Measurements from ENCODE around the gene ARHGAP33.

- TF ChIP-seq, protein P1, sequence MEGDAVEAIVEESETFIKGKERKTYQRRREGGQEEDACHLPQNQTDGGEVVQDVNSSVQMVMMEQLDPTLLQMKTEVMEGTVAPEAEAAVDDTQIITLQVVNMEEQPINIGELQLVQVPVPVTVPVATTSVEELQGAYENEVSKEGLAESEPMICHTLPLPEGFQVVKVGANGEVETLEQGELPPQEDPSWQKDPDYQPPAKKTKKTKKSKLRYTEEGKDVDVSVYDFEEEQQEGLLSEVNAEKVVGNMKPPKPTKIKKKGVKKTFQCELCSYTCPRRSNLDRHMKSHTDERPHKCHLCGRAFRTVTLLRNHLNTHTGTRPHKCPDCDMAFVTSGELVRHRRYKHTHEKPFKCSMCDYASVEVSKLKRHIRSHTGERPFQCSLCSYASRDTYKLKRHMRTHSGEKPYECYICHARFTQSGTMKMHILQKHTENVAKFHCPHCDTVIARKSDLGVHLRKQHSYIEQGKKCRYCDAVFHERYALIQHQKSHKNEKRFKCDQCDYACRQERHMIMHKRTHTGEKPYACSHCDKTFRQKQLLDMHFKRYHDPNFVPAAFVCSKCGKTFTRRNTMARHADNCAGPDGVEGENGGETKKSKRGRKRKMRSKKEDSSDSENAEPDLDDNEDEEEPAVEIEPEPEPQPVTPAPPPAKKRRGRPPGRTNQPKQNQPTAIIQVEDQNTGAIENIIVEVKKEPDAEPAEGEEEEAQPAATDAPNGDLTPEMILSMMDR (conservative IDR thresholded peaks at IDR 0.05; ENCODE audit: low read depth, low read length) = no peak
- TF ChIP-seq EZH2phosphoT487 (IDR thresholded peaks at IDR 0.05; ENCODE audit: borderline replicate concordance, low read length) = no peak
These were observed 53.4 kb downstream of the ARHGAP33 start for GRCh38 chr19:35828692-35829301.
